Endothelial cell of umbilical vein (primary cell): Measurements from ENCODE around the gene MN1. TPM values are rescaled to one million over a fixed set of nuclear protein-coding genes. Genes with fewer than 3 reads are reported as not detected.

Experiments used
- BruUV-seq: library from RNA; stranded (reverse); fragments of 400-500 nt; replicated peaks from 2 replicates; lab custom pipeline; 2021; lab: Mats Ljungman, UMichigan
- CTCF ChIA-PET: fragments of 300-600, 350-600 bp; sonication (Branson Sonifier 250); formaldehyde crosslinking; loops from one replicate; lab custom pipeline; 2021; ENCODE audit warnings: antibody characterized with exemption, inconsistent platforms; lab: Charles Lee
- POLR2A ChIA-PET: fragments of 300-600, 350-600 bp; sonication (Branson Sonifier 250); formaldehyde crosslinking; loops from one replicate; lab custom pipeline; 2021; ENCODE audit warnings: antibody characterized with exemption, inconsistent platforms; lab: Charles Lee
- DNase-seq: peaks from one replicate; pipeline ENCODE4 v3.0.0-alpha.2; 2011; ENCODE audit warnings: low read depth, low spot score
- FAIRE-seq: peaks from 2 replicates; lab custom pipeline; 2011; peaks lifted over from hg19 to GRCh38; lab: Jason Lieb, UNC
- H2AFZ ChIP-seq: 2 replicates; pipeline ENCODE4 v1.6.0; 2012; ENCODE audit warnings: low read depth, low read length, control low read depth, inconsistent platforms
- H3K27ac ChIP-seq: 2 replicates; pipeline ENCODE4 v1.5.1; 2011; ENCODE audit warnings: low read depth, mild to moderate bottlenecking, control low read depth, low read length, moderate library complexity; ENCODE audit not compliant: insufficient read depth
- H3K27me3 ChIP-seq, 2 experiments: 2 replicates each; pipeline versions ENCODE4 v1.6.0 to v1.6.1; 2011; ENCODE audit warnings: low read length in 2 of 2, mixed read lengths in 1 of 2; ENCODE audit not compliant: control insufficient read depth in 2 of 2, insufficient read depth in 2 of 2
- H3K36me3 ChIP-seq, 2 experiments: 2 replicates in 1 of 2; 3 replicates in 1 of 2; pipeline ENCODE4 v1.5.1; 2011; ENCODE audit warnings: low read length in 2 of 2, mild to moderate bottlenecking in 1 of 2, moderate library complexity in 1 of 2; ENCODE audit not compliant: control insufficient read depth in 2 of 2, insufficient read depth in 2 of 2; ENCODE audit errors: extremely low read depth in 1 of 2
- H3K4me1 ChIP-seq: 3 replicates; pipeline ENCODE4 v1.5.1; 2011; ENCODE audit warnings: mild to moderate bottlenecking, low read length; ENCODE audit not compliant: control insufficient read depth, insufficient read depth; ENCODE audit errors: extremely low read depth
- H3K4me2 ChIP-seq: 2 replicates; pipeline ENCODE4 v1.6.1; 2011; ENCODE audit warnings: low read length, control low read depth, mixed read lengths; ENCODE audit not compliant: insufficient read depth
- H3K4me3 ChIP-seq, 3 experiments: fragments of 200-600 bp in 1 of 3; sonication (generic), shearing (Covaris generic) in 1 of 3; replicated peaks in 1 of 3; 2 replicates each; pipeline ENCODE4 v1.5.1; 2011 to 2016; ENCODE audit warnings: control low read depth in 3 of 3, low read length in 3 of 3, mild to moderate bottlenecking in 2 of 3, inconsistent platforms in 1 of 3, low read depth in 1 of 3, moderate library complexity in 1 of 3; ENCODE audit not compliant: insufficient read depth in 1 of 3
- H3K79me2 ChIP-seq: 2 replicates; pipeline ENCODE4 v1.6.0; 2012; ENCODE audit warnings: low read length, inconsistent platforms; ENCODE audit not compliant: control insufficient read depth, insufficient read depth
- H3K9ac ChIP-seq: replicated peaks from 2 replicates; pipeline ENCODE3; 2011; ENCODE audit warnings: low read length, control low read depth; ENCODE audit not compliant: insufficient read depth; ENCODE audit errors: extremely low read depth
- H3K9me1 ChIP-seq: replicated peaks from 3 replicates; pipeline ENCODE4 v1.6.0; 2011; ENCODE audit warnings: mild to moderate bottlenecking, low read length; ENCODE audit not compliant: control insufficient read depth, insufficient read depth; ENCODE audit errors: extremely low read depth
- H3K9me3 ChIP-seq: replicated peaks from 2 replicates; pipeline ENCODE4 v1.5.1; 2012; ENCODE audit warnings: low read length, inconsistent platforms; ENCODE audit not compliant: control insufficient read depth, insufficient read depth
- H4K20me1 ChIP-seq: replicated peaks from 2 replicates; pipeline ENCODE3; 2011; ENCODE audit warnings: mild to moderate bottlenecking, low read length; ENCODE audit not compliant: control insufficient read depth, insufficient read depth; ENCODE audit errors: extremely low read depth
- EZH2 ChIP-seq: IDR thresholded peaks from 2 replicates; pipeline ENCODE4 v1.6.1; 2012; ENCODE audit warnings: borderline replicate concordance, low read depth, mild to moderate bottlenecking, moderate library complexity, low read length, inconsistent platforms; ENCODE audit not compliant: severe bottlenecking
- FOS ChIP-seq: IDR thresholded peaks from 2 replicates; pipeline ENCODE4 v1.6.1; 2011; ENCODE audit warnings: mild to moderate bottlenecking, low read length, moderate library complexity, borderline replicate concordance; ENCODE audit not compliant: insufficient read depth
- GATA2 ChIP-seq: IDR thresholded peaks from 2 replicates; pipeline ENCODE4 v1.7.0; 2011; ENCODE audit warnings: low read depth, mild to moderate bottlenecking, moderate library complexity, mixed read lengths, low read length; ENCODE audit not compliant: insufficient read length, insufficient read depth
- JUN ChIP-seq: IDR thresholded peaks from 2 replicates; pipeline ENCODE4 v1.6.1; 2011; ENCODE audit warnings: borderline replicate concordance, low read depth; ENCODE audit not compliant: insufficient read length, insufficient read depth
- MYC ChIP-seq: IDR thresholded peaks from one replicate; pipeline ENCODE4 v1.6.1; 2011; ENCODE audit warnings: mild to moderate bottlenecking, low read depth, low read length
- POLR2A ChIP-seq: IDR thresholded peaks from 2 replicates; pipeline ENCODE4 v1.6.1; 2012; ENCODE audit warnings: low read depth, mild to moderate bottlenecking, control low read depth, low read length
- POLR2AphosphoS5 ChIP-seq: IDR thresholded peaks from 2 replicates; pipeline ENCODE4 v1.6.1; 2012; ENCODE audit warnings: low read depth, mild to moderate bottlenecking, control low read depth, low read length, moderate library complexity; ENCODE audit not compliant: insufficient read depth
- dilution Hi-C: fragments of 300-500 bp; cut with MboI; formaldehyde crosslinking; loops from one replicate; pipeline ENCODE4 v1.15.0; 2019; ENCODE audit warnings: low sequenced_read_pairs; ENCODE audit not compliant: extremely low pct_ligation_motif_present
- intact Hi-C: fragments of 100-400 bp; cut with micrococcal nuclease; formaldehyde crosslinking; loops from one replicate; pipeline ENCODE4 v1.10.0; 2022
- polyA plus RNA-seq, 4 experiments: library from polyadenylated mRNA; depleted of rRNA in 3 of 4; stranded (reverse) in 3 of 4; unstranded in 1 of 4; fragments of >200 nt; gene quantifications; 2 replicates each; pipeline versions ENCODE4 v1.2.1 to v1.2.3, GENCODE V29; 2011 to 2012; ENCODE audit warnings: missing spikeins in 1 of 4
- total RNA-seq: library from RNA; stranded (reverse); gene quantifications from 2 replicates; pipeline ENCODE4 v1.2.3, GENCODE V29; 2021
- TF ChIP-seq, protein P1 (sequence below): IDR thresholded peaks from 2 replicates; pipeline ENCODE4 v1.6.1; 2011; ENCODE audit not compliant: insufficient read depth, insufficient read length
- TF ChIP-seq, protein P2 (sequence below), 2 donors: IDR thresholded peaks; 1 replicate in 1 of 2; 2 replicates in 1 of 2; pipeline ENCODE4 v1.5.1; 2011; ENCODE audit warnings: low read length in 2 of 2, mild to moderate bottlenecking in 2 of 2, moderate library complexity in 2 of 2, control low read depth in 1 of 2, inconsistent platforms in 1 of 2, low read depth in 1 of 2; ENCODE audit not compliant: insufficient read depth in 1 of 2; ENCODE audit errors: extremely low read depth in 1 of 2

Gene MN1
- total and polyA plus RNA-seq, 2 donors (not counting 3 experiments of a cell fraction or from before 2014, with no cell fraction given): 3.8 to 5.2 TPM

DNA sequence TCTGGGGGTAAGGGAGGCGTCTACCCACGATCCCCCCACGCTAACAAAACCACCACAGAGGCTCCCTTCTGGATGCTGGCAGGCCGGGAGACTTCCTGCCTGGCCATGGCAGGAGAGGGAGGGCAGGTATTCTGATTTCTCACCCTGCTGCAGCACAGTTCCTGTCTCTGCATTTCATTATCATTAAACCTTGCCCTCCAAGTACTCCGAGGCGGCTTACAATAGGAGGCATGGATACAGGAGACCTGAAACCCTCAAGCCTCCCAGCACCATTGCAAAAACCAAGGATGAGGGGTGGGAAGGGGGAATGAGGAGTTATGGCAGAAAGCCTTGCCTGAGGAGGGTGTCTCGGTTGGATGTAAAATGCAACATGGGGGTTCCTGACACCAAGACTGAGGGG is 44.1 kb upstream of the MN1 start:
- intact Hi-C loops (no loop called here), dilution Hi-C loops (no loop called here)
- ChIA-PET POLR2A (no interaction called here), CTCF (no interaction called here)
- Histone ChIP-seq H3K9ac (no peak overlapping the region), H2AFZ (no peak overlapping the region), H3K27ac (no peak overlapping the region), H3K4me2 (no peak overlapping the region), H3K4me1 (peaks cover 13% of the 10 kb centered on the region), H3K79me2 (no peaks in the 10 kb centered on the region), H3K9me1 (no peaks in the 10 kb centered on the region), H3K9me3 (no peaks in the 10 kb centered on the region), H3K27me3 (no peaks in the 10 kb centered on the region), H4K20me1 (no peaks in the 10 kb centered on the region), H3K36me3 (peaks cover 0 to 16% of the 10 kb centered on the region in 2 experiments), H3K4me3 (no peak overlapping the region)
- no TSS peak for BruUV-seq
- no peak for FAIRE-seq
- no peak for DNase-seq
- no peak for TF ChIP-seq FOS
- no peak for TF ChIP-seq MYC
- no peak for TF ChIP-seq GATA2
- TF ChIP-seq POLR2A: no peak
- TF ChIP-seq, protein P1, sequence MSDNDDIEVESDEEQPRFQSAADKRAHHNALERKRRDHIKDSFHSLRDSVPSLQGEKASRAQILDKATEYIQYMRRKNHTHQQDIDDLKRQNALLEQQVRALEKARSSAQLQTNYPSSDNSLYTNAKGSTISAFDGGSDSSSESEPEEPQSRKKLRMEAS: no peak
- TF ChIP-seq JUN: no peak
- TF ChIP-seq, protein P2, sequence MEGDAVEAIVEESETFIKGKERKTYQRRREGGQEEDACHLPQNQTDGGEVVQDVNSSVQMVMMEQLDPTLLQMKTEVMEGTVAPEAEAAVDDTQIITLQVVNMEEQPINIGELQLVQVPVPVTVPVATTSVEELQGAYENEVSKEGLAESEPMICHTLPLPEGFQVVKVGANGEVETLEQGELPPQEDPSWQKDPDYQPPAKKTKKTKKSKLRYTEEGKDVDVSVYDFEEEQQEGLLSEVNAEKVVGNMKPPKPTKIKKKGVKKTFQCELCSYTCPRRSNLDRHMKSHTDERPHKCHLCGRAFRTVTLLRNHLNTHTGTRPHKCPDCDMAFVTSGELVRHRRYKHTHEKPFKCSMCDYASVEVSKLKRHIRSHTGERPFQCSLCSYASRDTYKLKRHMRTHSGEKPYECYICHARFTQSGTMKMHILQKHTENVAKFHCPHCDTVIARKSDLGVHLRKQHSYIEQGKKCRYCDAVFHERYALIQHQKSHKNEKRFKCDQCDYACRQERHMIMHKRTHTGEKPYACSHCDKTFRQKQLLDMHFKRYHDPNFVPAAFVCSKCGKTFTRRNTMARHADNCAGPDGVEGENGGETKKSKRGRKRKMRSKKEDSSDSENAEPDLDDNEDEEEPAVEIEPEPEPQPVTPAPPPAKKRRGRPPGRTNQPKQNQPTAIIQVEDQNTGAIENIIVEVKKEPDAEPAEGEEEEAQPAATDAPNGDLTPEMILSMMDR (IDR thresholded peaks at IDR 0.05; ENCODE audit: extremely low read depth in 1 of 2, insufficient read depth in 1 of 2, low read depth in 1 of 2, low read length in 2 of 2): no peak
- no peak for TF ChIP-seq EZH2
- TF ChIP-seq POLR2AphosphoS5: no peak
